ENCODE results near the gene LMBR1.

DNA sequence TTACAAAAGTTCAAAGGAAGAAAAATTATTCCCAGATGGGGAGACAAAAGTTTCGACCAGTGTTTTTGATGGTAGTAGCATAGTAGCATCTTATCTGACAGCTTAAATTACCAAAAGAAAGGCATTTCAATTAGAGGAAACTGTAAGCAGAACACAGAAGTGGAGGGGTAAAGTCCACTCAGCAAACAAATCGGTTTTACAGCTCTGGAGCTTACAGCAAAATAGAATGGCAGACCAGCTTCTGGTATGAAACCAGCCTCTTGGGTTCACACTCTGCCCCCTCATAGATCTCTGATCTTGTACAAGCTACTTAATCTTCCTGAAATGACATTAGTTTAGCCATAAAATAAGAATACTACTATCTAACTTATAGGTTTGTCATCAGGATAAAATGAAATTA, 133.8 kb downstream of the LMBR1 start:
- TF ChIP-seq SIN3A (IDR thresholded peaks at IDR 0.05; ENCODE audit: borderline replicate concordance, insufficient read depth, low read length) (no peak), POLR2AphosphoS5 (IDR thresholded peaks at IDR 0.05; ENCODE audit: low read depth, low read length) (no peak)
- TF ChIP-seq, protein P1, sequence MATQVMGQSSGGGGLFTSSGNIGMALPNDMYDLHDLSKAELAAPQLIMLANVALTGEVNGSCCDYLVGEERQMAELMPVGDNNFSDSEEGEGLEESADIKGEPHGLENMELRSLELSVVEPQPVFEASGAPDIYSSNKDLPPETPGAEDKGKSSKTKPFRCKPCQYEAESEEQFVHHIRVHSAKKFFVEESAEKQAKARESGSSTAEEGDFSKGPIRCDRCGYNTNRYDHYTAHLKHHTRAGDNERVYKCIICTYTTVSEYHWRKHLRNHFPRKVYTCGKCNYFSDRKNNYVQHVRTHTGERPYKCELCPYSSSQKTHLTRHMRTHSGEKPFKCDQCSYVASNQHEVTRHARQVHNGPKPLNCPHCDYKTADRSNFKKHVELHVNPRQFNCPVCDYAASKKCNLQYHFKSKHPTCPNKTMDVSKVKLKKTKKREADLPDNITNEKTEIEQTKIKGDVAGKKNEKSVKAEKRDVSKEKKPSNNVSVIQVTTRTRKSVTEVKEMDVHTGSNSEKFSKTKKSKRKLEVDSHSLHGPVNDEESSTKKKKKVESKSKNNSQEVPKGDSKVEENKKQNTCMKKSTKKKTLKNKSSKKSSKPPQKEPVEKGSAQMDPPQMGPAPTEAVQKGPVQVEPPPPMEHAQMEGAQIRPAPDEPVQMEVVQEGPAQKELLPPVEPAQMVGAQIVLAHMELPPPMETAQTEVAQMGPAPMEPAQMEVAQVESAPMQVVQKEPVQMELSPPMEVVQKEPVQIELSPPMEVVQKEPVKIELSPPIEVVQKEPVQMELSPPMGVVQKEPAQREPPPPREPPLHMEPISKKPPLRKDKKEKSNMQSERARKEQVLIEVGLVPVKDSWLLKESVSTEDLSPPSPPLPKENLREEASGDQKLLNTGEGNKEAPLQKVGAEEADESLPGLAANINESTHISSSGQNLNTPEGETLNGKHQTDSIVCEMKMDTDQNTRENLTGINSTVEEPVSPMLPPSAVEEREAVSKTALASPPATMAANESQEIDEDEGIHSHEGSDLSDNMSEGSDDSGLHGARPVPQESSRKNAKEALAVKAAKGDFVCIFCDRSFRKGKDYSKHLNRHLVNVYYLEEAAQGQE (IDR thresholded peaks at IDR 0.05; ENCODE audit: insufficient read depth in 1 of 2, low read depth in 2 of 2, low read length in 2 of 2), result no peak

Data from PFSK-1 (cell line).